K562 (cell line): ENCODE data around the gene ABCG1.

Experiments used
- CTCF ChIP-seq, 3 experiments: IDR thresholded peaks in 2 of 3; conservative IDR thresholded peaks in 1 of 3; 2 replicates each; pipeline ENCODE4 v1.5.1; 2011 to 2012; ENCODE audit warnings: low read length in 3 of 3, mild to moderate bottlenecking in 3 of 3, control low read depth in 2 of 3, improper control_type of control experiment in 1 of 3, inconsistent platforms in 1 of 3, low read depth in 1 of 3, mixed read lengths in 1 of 3, moderate library complexity in 1 of 3; ENCODE audit not compliant: insufficient read depth in 2 of 3
- GTF2A2 ChIP-seq: IDR thresholded peaks from 2 replicates; pipeline ENCODE4 v1.6.1; 2016; ENCODE audit warnings: mild to moderate bottlenecking, missing genetic modification characterization, missing compliant biosample characterization
- ILK ChIP-seq: fragments of 450-650 bp; IDR thresholded peaks from 2 replicates; pipeline ENCODE4 v1.6.1; 2016; ENCODE audit warnings: missing genetic modification characterization, low read depth, mild to moderate bottlenecking, missing compliant biosample characterization, moderate library complexity, borderline replicate concordance
- LARP7 ChIP-seq: fragments of 450-650 bp; IDR thresholded peaks from 2 replicates; pipeline ENCODE4 v1.6.1; 2016
- MAX ChIP-seq: sonication (generic); formaldehyde crosslinking; IDR thresholded peaks from 2 replicates; pipeline ENCODE4 v1.9.0; 2022; ENCODE audit warnings: mild to moderate bottlenecking, missing genetic modification reagents
- NFATC3 ChIP-seq: fragments of 450-650 bp; IDR thresholded peaks from 2 replicates; pipeline ENCODE4 v1.6.1; 2017; ENCODE audit warnings: mild to moderate bottlenecking
- NR2C2 ChIP-seq, 2 experiments: fragments of 200-800 bp in 1 of 2; sonication (Bioruptor generic) in 1 of 2; sonication (generic) in 1 of 2; formaldehyde crosslinking in 1 of 2; IDR thresholded peaks; 2 replicates each; pipeline versions ENCODE4 v1.6.1 to v1.8.0; 2016 to 2022; ENCODE audit warnings: mild to moderate bottlenecking in 1 of 2, missing compliant biosample characterization in 1 of 2, missing genetic modification characterization in 1 of 2, missing genetic modification reagents in 1 of 2
- NRF1 ChIP-seq, 2 experiments: fragments of 450-650 bp; IDR thresholded peaks in 1 of 2; conservative IDR thresholded peaks in 1 of 2; 2 replicates each; pipeline ENCODE4 v1.6.1; 2014; ENCODE audit warnings: mild to moderate bottlenecking in 2 of 2
- PATZ1 ChIP-seq: fragments of 250-450 bp; sonication (Bioruptor Pico); IDR thresholded peaks from 2 replicates; pipeline ENCODE4 v1.5.0; 2020; ENCODE audit warnings: mild to moderate bottlenecking, borderline replicate concordance
- ZBTB8A ChIP-seq: fragments of 450-650 bp; IDR thresholded peaks from 2 replicates; pipeline ENCODE4 v1.6.1; 2018; ENCODE audit warnings: mild to moderate bottlenecking, moderate library complexity; ENCODE audit not compliant: partially characterized antibody

- no peak for TF ChIP-seq NRF1 (conservative IDR thresholded peaks at IDR 0.05 in 1 of 2, IDR thresholded peaks at IDR 0.05 in 1 of 2)
- no peak for TF ChIP-seq ILK (tag)
- no peak for TF ChIP-seq PATZ1 (CRISPR knock-in tag)
- TF ChIP-seq ZBTB8A = no peak
- no peak for TF ChIP-seq LARP7
- no peak for TF ChIP-seq GTF2A2 (tag)
- no peak for TF ChIP-seq NR2C2 (CRISPR knock-in tag; IDR thresholded peaks at IDR 0.05)
- TF ChIP-seq NR2C2 (tag; IDR thresholded peaks at IDR 0.05) = no peak
- no peak for TF ChIP-seq NFATC3
- TF ChIP-seq CTCF (IDR thresholded peaks at IDR 0.05 in 2 of 3, conservative IDR thresholded peaks at IDR 0.05 in 1 of 3; ENCODE audit: insufficient read depth in 2 of 3, low read depth in 1 of 3, low read length in 3 of 3) = no peak
- no peak for TF ChIP-seq MAX (CRISPR knock-in tag)
Observed at GRCh38 chr21:42282715-42283114, 63.8 kb downstream of the ABCG1 start.
